Measurements from ENCODE around the gene RSRC2.

DNA sequence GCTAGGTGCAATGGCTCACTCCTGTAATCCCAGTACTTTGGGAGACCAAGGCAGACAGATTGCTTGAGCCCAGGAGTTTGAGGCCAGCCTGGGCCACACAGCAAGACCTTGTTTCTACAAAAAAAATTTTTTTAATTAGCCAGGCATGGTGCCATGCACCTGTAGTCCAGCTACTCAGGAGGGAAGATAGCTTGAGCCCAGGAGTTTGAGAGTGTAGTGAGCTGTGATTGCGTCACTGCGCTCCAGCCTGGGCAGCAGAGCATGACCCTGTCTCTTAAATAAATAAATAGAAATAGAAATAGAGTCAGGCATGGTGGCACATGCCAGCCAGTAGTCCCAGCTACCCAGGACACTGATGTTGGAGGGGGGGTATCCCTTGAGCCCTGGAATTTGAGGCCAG is 67.5 kb downstream of the RSRC2 start:
- TF ChIP-seq CTCF (IDR thresholded peaks at IDR 0.05): no peak
- TF ChIP-seq POLR2A (IDR thresholded peaks at IDR 0.05): no peak
